Gastrocnemius medialis (tissue), 4 donors: ENCODE results near the gene ADRA1B. TPM values are rescaled to one million over a fixed set of nuclear protein-coding genes. Genes with fewer than 3 reads are reported as not detected.

ENCODE experiments used
- ATAC-seq, 2 donors: fragments of 150-250 bp; one replicate each; pipeline ENCODE4 v1.9.1; 2016
- DNase-seq, 2 donors: peaks; one replicate each; pipeline ENCODE4 v3.0.0-alpha.2; 2019
- H3K27ac ChIP-seq, 4 donors: fragments of 200-600 bp; sonication (generic); 1 replicate in 1 of 4; 2 replicates in 3 of 4; pipeline ENCODE4 v1.5.1; 2016 to 2018; ENCODE audit warnings: mild to moderate bottlenecking in 2 of 4, moderate library complexity in 1 of 4
- H3K27me3 ChIP-seq, 3 donors: fragments of 200-600 bp; sonication (generic) in 2 of 3; 1 replicate in 1 of 3; 2 replicates in 2 of 3; pipeline versions ENCODE4 v1.5.1 to v1.6.0; 2016 to 2019; ENCODE audit warnings: mild to moderate bottlenecking in 1 of 3, moderate library complexity in 1 of 3
- H3K36me3 ChIP-seq, 2 donors: fragments of 200-600 bp; sonication (generic) in 1 of 2; one replicate each; pipeline ENCODE4 v1.5.1; 2017 to 2018
- H3K4me1 ChIP-seq, 2 donors: fragments of 200-600 bp; sonication (generic) in 1 of 2; one replicate each; pipeline ENCODE4 v1.5.1; 2016 to 2017; ENCODE audit warnings: mild to moderate bottlenecking in 2 of 2
- H3K4me3 ChIP-seq, 4 donors: fragments of 200-600 bp; sonication (generic) in 3 of 4; 1 replicate in 1 of 4; 2 replicates in 3 of 4; pipeline ENCODE4 v1.5.1; 2016 to 2019; ENCODE audit warnings: mild to moderate bottlenecking in 2 of 4
- H3K9me3 ChIP-seq, 3 donors: fragments of 200-600 bp; sonication (generic) in 2 of 3; 1 replicate in 1 of 3; 2 replicates in 2 of 3; pipeline ENCODE4 v1.5.1; 2016 to 2019
- CTCF ChIP-seq, 5 experiments: fragments of 450-650 bp in 3 of 5; fragments of 200-600 bp in 2 of 5; sonication (generic) in 2 of 5; IDR thresholded peaks in 4 of 5; conservative IDR thresholded peaks in 1 of 5; 1 replicate in 4 of 5; 2 replicates in 1 of 5; pipeline ENCODE4 v1.5.1; 2016 to 2019; ENCODE audit warnings: antibody characterized with exemption in 5 of 5, mild to moderate bottlenecking in 3 of 5, moderate library complexity in 3 of 5
- POLR2A ChIP-seq, 2 donors: fragments of 450-650 bp; IDR thresholded peaks; one replicate each; pipeline ENCODE4 v1.6.1; 2017; ENCODE audit warnings: antibody characterized with exemption in 2 of 2, mild to moderate bottlenecking in 2 of 2, moderate library complexity in 2 of 2
- in situ Hi-C, 4 donors: fragments of 200-750 bp; cut with MboI; loops; one replicate each; pipeline versions ENCODE4 v1.15.0 to v1.8.0; 2017; ENCODE audit warnings: low sequenced_read_pairs in 4 of 4
- intact Hi-C: fragments of 100-400 bp; cut with DNase I; formaldehyde crosslinking; loops from one replicate; pipeline ENCODE4 v1.15.1; 2023; ENCODE audit warnings: low total_unique reads
- total RNA-seq, 4 donors: library from RNA; depleted of rRNA; stranded (reverse); fragments of >200 nt; gene quantifications; one replicate each; pipeline versions ENCODE4 v1.1.0 to v1.2.3, GENCODE V29; 2016

Gene ADRA1B
- total RNA-seq, 4 donors from 2014 or later: 0.61 to 1.9 (median 0.94) TPM

GRCh38 chr5:159877894-159878448 lies 38.3 kb upstream of the ADRA1B start:
- Histone ChIP-seq H3K4me1 (peaks cover 10 to 17% of the 10 kb centered on the region in 2 donors), H3K4me3 (no peak overlapping the region), H3K36me3 (no peaks in the 10 kb centered on the region), H3K9me3 (no peaks in the 10 kb centered on the region), H3K27ac (peak overlapping the region; percentile 44 to 67 (median 47)), H3K27me3 (no peaks in the 10 kb centered on the region)
- intact Hi-C loops: loop anchor here (10.0 kb wide), 1 partner anchor 103 kb away; no protein-coding TSS in a partner anchor
- DNase-seq (peak in 1 of 2 donors; percentile 36), ATAC-seq (peak in 1 of 2 donors; percentile 25)
- in situ Hi-C loops: no loop called here
- TF ChIP-seq POLR2A (IDR thresholded peaks at IDR 0.05) (no peak), CTCF (IDR thresholded peaks at IDR 0.05 in 4 of 5, conservative IDR thresholded peaks at IDR 0.05 in 1 of 5) (no peak)

GRCh38 chr5:159878988-159879471 lies 37.3 kb upstream of the ADRA1B start:
- no peak for TF ChIP-seq CTCF (IDR thresholded peaks at IDR 0.05 in 4 of 5, conservative IDR thresholded peaks at IDR 0.05 in 1 of 5)
- no peak for TF ChIP-seq POLR2A (IDR thresholded peaks at IDR 0.05)
- in situ Hi-C loops (no loop called here), intact Hi-C loops (loop anchor here (10.0 kb wide), 1 partner anchor 104 kb away; no protein-coding TSS in a partner anchor)
- H3K4me3 ChIP-seq: no peak overlapping the region
- no peaks in the 10 kb centered on the region for H3K9me3 ChIP-seq
- ATAC-seq (peak; percentile 73 to 85), DNase-seq (peak; percentile 33 to 70)
- H3K4me1 ChIP-seq: peaks cover 10 to 17% of the 10 kb centered on the region in 2 donors
- H3K27me3 ChIP-seq: no peaks in the 10 kb centered on the region
- H3K27ac ChIP-seq: peak overlapping the region; percentile 39 to 67 (median 44)
- H3K36me3 ChIP-seq: no peaks in the 10 kb centered on the region

- no peak for DNase-seq
- intact Hi-C loops: no loop called here
- no peak overlapping the region for H3K27ac ChIP-seq
These were observed 35.6 kb upstream of the ADRA1B start for GRCh38 chr5:159880676-159881075.

GRCh38 chr5:159881967-159882366 lies 34.3 kb upstream of the ADRA1B start:
- intact Hi-C loops: no loop called here
- Histone ChIP-seq H3K4me1 (peaks cover 10 to 17% of the 10 kb centered on the region in 2 donors), H3K36me3 (no peaks in the 10 kb centered on the region), H3K27me3 (no peaks in the 10 kb centered on the region), H3K4me3 (no peak overlapping the region), H3K27ac (no peak overlapping the region), H3K9me3 (no peaks in the 10 kb centered on the region)
- DNase-seq (no peak), ATAC-seq (no peak)
- in situ Hi-C loops: no loop called here
- TF ChIP-seq CTCF (IDR thresholded peaks at IDR 0.05 in 4 of 5, conservative IDR thresholded peaks at IDR 0.05 in 1 of 5): no peak
- no peak for TF ChIP-seq POLR2A (IDR thresholded peaks at IDR 0.05)

More at GRCh38 chr5:159880676-159881075, 35.6 kb upstream of the ADRA1B start:
- H3K9me3 ChIP-seq: no peaks in the 10 kb centered on the region
- in situ Hi-C loops: no loop called here
- no peaks in the 10 kb centered on the region for H3K27me3 ChIP-seq
- ATAC-seq: no peak
- H3K4me3 ChIP-seq: no peak overlapping the region
- no peaks in the 10 kb centered on the region for H3K36me3 ChIP-seq
- TF ChIP-seq POLR2A (IDR thresholded peaks at IDR 0.05) (no peak), CTCF (IDR thresholded peaks at IDR 0.05 in 4 of 5, conservative IDR thresholded peaks at IDR 0.05 in 1 of 5) (no peak)
- peaks cover 10 to 17% of the 10 kb centered on the region in 2 donors for H3K4me1 ChIP-seq
